ENCODE data around the gene NCBP2. TPM values are rescaled to one million over a fixed set of nuclear protein-coding genes. Genes with fewer than 3 reads are reported as not detected.

Gene NCBP2
- total and polyA plus RNA-seq, 2 donors (not counting 3 experiments of a cell fraction or from before 2014, with no cell fraction given), result 31.2 to 76.1 TPM

- TF ChIP-seq GATA2 (IDR thresholded peaks at IDR 0.05; ENCODE audit: insufficient read depth, insufficient read length, low read depth, low read length) (no peak), POLR2AphosphoS5 (IDR thresholded peaks at IDR 0.05; ENCODE audit: insufficient read depth, low read depth, low read length) (no peak), CTCF (IDR thresholded peaks at IDR 0.05; ENCODE audit: extremely low read depth in 1 of 2, insufficient read depth in 1 of 2, low read depth in 1 of 2, low read length in 2 of 2) (no peak), MYC (IDR thresholded peaks at IDR 0.05; ENCODE audit: low read depth, low read length) (no peak), EZH2 (IDR thresholded peaks at IDR 0.05; ENCODE audit: borderline replicate concordance, low read depth, low read length, severe bottlenecking) (no peak), JUN (IDR thresholded peaks at IDR 0.05; ENCODE audit: borderline replicate concordance, insufficient read depth, insufficient read length, low read depth) (no peak), POLR2A (IDR thresholded peaks at IDR 0.05; ENCODE audit: low read depth, low read length) (no peak), FOS (IDR thresholded peaks at IDR 0.05; ENCODE audit: borderline replicate concordance, insufficient read depth, low read length) (no peak)
- TF ChIP-seq, protein P1, sequence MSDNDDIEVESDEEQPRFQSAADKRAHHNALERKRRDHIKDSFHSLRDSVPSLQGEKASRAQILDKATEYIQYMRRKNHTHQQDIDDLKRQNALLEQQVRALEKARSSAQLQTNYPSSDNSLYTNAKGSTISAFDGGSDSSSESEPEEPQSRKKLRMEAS (IDR thresholded peaks at IDR 0.05; ENCODE audit: insufficient read depth, insufficient read length), result no peak
- ChIA-PET CTCF (interaction anchor here (0.7 kb wide), 1 partner anchor 61 kb away, joined by 3 read pairs; no protein-coding TSS in a partner anchor), POLR2A (no interaction called here)
- intact Hi-C loops (cut with micrococcal nuclease), result no loop called here
- Histone ChIP-seq H3K27ac (ENCODE audit: insufficient read depth, low read depth, low read length) (no peak overlapping the region), H3K79me2 (ENCODE audit: control insufficient read depth, insufficient read depth, low read length) (peaks cover 39% of the 10 kb centered on the region), H3K9me3 (replicated peaks; ENCODE audit: control insufficient read depth, insufficient read depth, low read length) (no peaks in the 10 kb centered on the region), H3K9me1 (replicated peaks; ENCODE audit: control insufficient read depth, extremely low read depth, insufficient read depth, low read length) (no peaks in the 10 kb centered on the region), H3K4me3 (replicated peaks in 1 of 3; ENCODE audit: insufficient read depth in 1 of 3, low read depth in 1 of 3, low read length in 3 of 3) (no peak overlapping the region), H2AFZ (ENCODE audit: low read depth, low read length) (no peak overlapping the region), H3K4me2 (ENCODE audit: insufficient read depth, low read length) (no peak overlapping the region), H3K4me1 (ENCODE audit: control insufficient read depth, extremely low read depth, insufficient read depth, low read length) (no peaks in the 10 kb centered on the region), H3K27me3 (ENCODE audit: control insufficient read depth in 2 of 2, insufficient read depth in 2 of 2, low read length in 2 of 2) (no peaks in the 10 kb centered on the region), H4K20me1 (replicated peaks; ENCODE audit: control insufficient read depth, extremely low read depth, insufficient read depth, low read length) (no peaks in the 10 kb centered on the region), H3K36me3 (ENCODE audit: control insufficient read depth in 2 of 2, extremely low read depth in 1 of 2, insufficient read depth in 2 of 2, low read length in 2 of 2) (no peaks in the 10 kb centered on the region), H3K9ac (replicated peaks; ENCODE audit: extremely low read depth, insufficient read depth, low read length) (no peak overlapping the region)
- BruUV-seq (replicated peaks), result no TSS peak
- FAIRE-seq (no peak), DNase-seq (ENCODE audit: low read depth, low spot score) (no peak)
- dilution Hi-C loops (cut with MboI; ENCODE audit: extremely low pct_ligation_motif_present, low sequenced_read_pairs), result no loop called here
Measured at GRCh38 chr3:196896229-196896628, 46.1 kb downstream of the NCBP2 start.

All from endothelial cell of umbilical vein (primary cell).